Measurements from ENCODE around the gene JAZF1.

GRCh38 chr7:27936768-27937102, 243.9 kb downstream of the JAZF1 start:
- no peak for TF ChIP-seq MAX (IDR thresholded peaks at IDR 0.05)
- no peak for TF ChIP-seq EP300 (IDR thresholded peaks at IDR 0.05; ENCODE audit: borderline replicate concordance)
- TF ChIP-seq REST (IDR thresholded peaks at IDR 0.05; ENCODE audit: low read depth) = no peak
- no peak for TF ChIP-seq ZBTB7A (IDR thresholded peaks at IDR 0.05; ENCODE audit: low read depth)
- TF ChIP-seq YY1 (IDR thresholded peaks at IDR 0.05; ENCODE audit: low read depth) = no peak
- no peak for TF ChIP-seq RAD21 (IDR thresholded peaks at IDR 0.05; ENCODE audit: low read depth)
- TF ChIP-seq CEBPB (IDR thresholded peaks at IDR 0.05) = no peak
- TF ChIP-seq TCF12 (IDR thresholded peaks at IDR 0.05; ENCODE audit: low read depth) = no peak
